HCT116 (cell line): ENCODE measurements around the gene RET. TPM values are rescaled to one million over a fixed set of nuclear protein-coding genes. Genes with fewer than 3 reads are reported as not detected.
"Not testable (repeated sequence)": the region's sequence is repeated elsewhere in the genome, so short reads cannot be mapped to it uniquely, and the experiment has no call there.

Experiments
- ATAC-seq: fragments of 200-7000 bp; cut with Tn5 transposase; 2 replicates; pipeline ENCODE4 v1.9.1; 2020; ENCODE audit warnings: mild to moderate bottlenecking, moderate library complexity
- BruUV-seq: library from RNA; stranded (reverse); fragments of 400-500 nt; replicated peaks from 2 replicates; lab custom pipeline; 2021; lab: Mats Ljungman, UMichigan
- CTCF ChIA-PET: fragments of 300-600 bp; sonication (Branson Sonifier 250); formaldehyde crosslinking; loops from one replicate; lab custom pipeline; 2021; ENCODE audit warnings: antibody characterized with exemption; lab: Charles Lee
- POLR2A ChIA-PET: fragments of 300-600, 350-600 bp; sonication (Branson Sonifier 250); formaldehyde crosslinking; loops from one replicate; lab custom pipeline; 2021; ENCODE audit warnings: antibody characterized with exemption; lab: Charles Lee
- RAD21 ChIA-PET, 2 experiments: fragments of 300-600 bp; sonication (Branson Sonifier 250); formaldehyde crosslinking; loops; one replicate each; lab custom pipeline; 2023; ENCODE audit warnings: low total read pairs in 2 of 2; ENCODE audit not compliant: uncharacterized antibody in 2 of 2, unreplicated experiment in 2 of 2, low non-redundant PET in 1 of 2; lab: Charles Lee
- DNase-seq: peaks from one replicate; pipeline ENCODE4 v3.0.0-alpha.2; 2010; ENCODE audit warnings: low read depth, low spot score
- H2AFZ ChIP-seq: fragments of 200-600 bp; shearing (Covaris generic), sonication (generic); 2 replicates; pipeline ENCODE4 v1.6.1; 2017; ENCODE audit warnings: low read depth, mixed run types, mixed read lengths, antibody characterized with exemption, low read length; ENCODE audit not compliant: poor library complexity, severe bottlenecking
- H3K27ac ChIP-seq: 2 replicates; pipeline ENCODE4 v1.5.1; 2012; ENCODE audit warnings: low read depth, low read length
- H3K27me3 ChIP-seq: fragments of 200-600 bp; sonication (generic); 2 replicates; pipeline ENCODE4 v1.6.1; 2016; ENCODE audit warnings: mixed run types, low read length, mixed read lengths; ENCODE audit not compliant: insufficient read depth
- H3K36me3 ChIP-seq, 2 experiments: fragments of 200-500 bp in 1 of 2; fragments of 200-600 bp in 1 of 2; sonication (Bioruptor generic) in 1 of 2; sonication (generic) in 1 of 2; 2 replicates each; pipeline versions ENCODE4 v1.5.1 to v1.6.1; 2014 to 2016; ENCODE audit warnings: low read length in 2 of 2, inconsistent platforms in 1 of 2, mixed read lengths in 1 of 2, mixed run types in 1 of 2; ENCODE audit not compliant: insufficient read depth in 2 of 2, control insufficient read depth in 1 of 2
- H3K4me1 ChIP-seq, 2 experiments: fragments of 200-600 bp in 1 of 2; sonication (generic) in 1 of 2; 2 replicates each; pipeline versions ENCODE4 v1.5.1 to v1.6.1; 2012 to 2017; ENCODE audit warnings: low read length in 2 of 2, inconsistent platforms in 1 of 2, mild to moderate bottlenecking in 1 of 2, mixed read lengths in 1 of 2, mixed run types in 1 of 2, moderate library complexity in 1 of 2; ENCODE audit not compliant: insufficient read depth in 2 of 2, control insufficient read depth in 1 of 2
- H3K4me2 ChIP-seq: fragments of 200-600 bp; sonication (generic); 2 replicates; pipeline ENCODE4 v1.6.1; 2017; ENCODE audit warnings: mixed run types, low read length, mixed read lengths
- H3K4me3 ChIP-seq, 2 experiments: fragments of 200-600 bp in 1 of 2; sonication (generic) in 1 of 2; replicated peaks in 1 of 2; 2 replicates each; pipeline ENCODE4 v1.5.1; 2011 to 2016; ENCODE audit warnings: low read length in 2 of 2, control low read depth in 1 of 2, low read depth in 1 of 2, mild to moderate bottlenecking in 1 of 2, mixed read lengths in 1 of 2, mixed run types in 1 of 2
- H3K79me2 ChIP-seq: fragments of 200-600 bp; sonication (generic); 2 replicates; pipeline ENCODE4 v1.6.1; 2017; ENCODE audit warnings: mild to moderate bottlenecking, mixed run types, low read length, moderate library complexity, mixed read lengths; ENCODE audit not compliant: insufficient read depth
- H3K9ac ChIP-seq: fragments of 200-600 bp; sonication (generic); 2 replicates; pipeline ENCODE4 v1.6.1; 2016; ENCODE audit warnings: low read length, mixed read lengths
- H3K9me2 ChIP-seq: fragments of 200-600 bp; sonication (generic), shearing (Covaris generic); 2 replicates; pipeline ENCODE4 v1.6.1; 2017; ENCODE audit warnings: mixed run types, mild to moderate bottlenecking, moderate library complexity; ENCODE audit not compliant: insufficient read depth
- H3K9me3 ChIP-seq, 2 experiments: fragments of 200-500 bp in 1 of 2; fragments of 200-600 bp in 1 of 2; sonication (Bioruptor generic) in 1 of 2; sonication (generic) in 1 of 2; 2 replicates each; pipeline ENCODE4 v1.6.1; 2014 to 2017; ENCODE audit warnings: low read length in 2 of 2, mixed read lengths in 2 of 2, inconsistent platforms in 1 of 2, low read depth in 1 of 2, mild to moderate bottlenecking in 1 of 2, mixed run types in 1 of 2, moderate library complexity in 1 of 2; ENCODE audit not compliant: control insufficient read depth in 1 of 2, insufficient read depth in 1 of 2
- H4K20me1 ChIP-seq: fragments of 200-600 bp; sonication (generic), shearing (Covaris generic); 2 replicates; pipeline ENCODE4 v1.6.1; 2017; ENCODE audit warnings: mixed run types, mild to moderate bottlenecking, moderate library complexity; ENCODE audit not compliant: insufficient read depth
- ATF3 ChIP-seq: IDR thresholded peaks from 2 replicates; pipeline ENCODE4 v1.6.1; 2012
- CBX3 ChIP-seq: IDR thresholded peaks from 2 replicates; pipeline ENCODE4 v1.6.1; 2012; ENCODE audit warnings: low read depth
- CEBPB ChIP-seq: IDR thresholded peaks from 2 replicates; pipeline ENCODE4 v1.6.1; 2012; ENCODE audit warnings: low read depth
- CTCF ChIP-seq, 3 experiments: fragments of 200-600 bp in 1 of 3; sonication (generic) in 1 of 3; IDR thresholded peaks in 2 of 3; conservative IDR thresholded peaks in 1 of 3; 2 replicates each; pipeline ENCODE4 v1.5.1; 2012 to 2017; ENCODE audit warnings: low read depth in 2 of 3, low read length in 2 of 3, antibody characterized with exemption in 1 of 3, borderline replicate concordance in 1 of 3, control low read depth in 1 of 3, mild to moderate bottlenecking in 1 of 3, mixed read lengths in 1 of 3, mixed run types in 1 of 3, moderate library complexity in 1 of 3; ENCODE audit not compliant: insufficient read depth in 1 of 3
- EGR1 ChIP-seq: IDR thresholded peaks from 2 replicates; pipeline ENCODE4 v1.6.1; 2012; ENCODE audit warnings: low read depth
- ELF1 ChIP-seq: IDR thresholded peaks from 2 replicates; pipeline ENCODE4 v1.6.1; 2012; ENCODE audit warnings: low read depth, borderline replicate concordance
- EZH2 ChIP-seq: fragments of 200-600 bp; sonication (generic); IDR thresholded peaks from 2 replicates; pipeline ENCODE4 v1.6.1; 2017; ENCODE audit warnings: antibody characterized with exemption, mixed run types
- EZH2phosphoT487 ChIP-seq: fragments of 200-600 bp; IDR thresholded peaks from 2 replicates; pipeline ENCODE4 v1.6.1; 2018; ENCODE audit warnings: antibody characterized with exemption, borderline replicate concordance
- FOSL1 ChIP-seq: IDR thresholded peaks from 2 replicates; pipeline ENCODE4 v1.6.1; 2012; ENCODE audit warnings: low read depth
- JUND ChIP-seq: IDR thresholded peaks from 2 replicates; pipeline ENCODE4 v1.6.1; 2012
- MAX ChIP-seq: IDR thresholded peaks from 2 replicates; pipeline ENCODE4 v1.6.1; 2012
- POLR2AphosphoS5 ChIP-seq: IDR thresholded peaks from 2 replicates; pipeline ENCODE4 v1.6.1; 2011; ENCODE audit warnings: mild to moderate bottlenecking, low read depth, low read length, moderate library complexity
- RAD21 ChIP-seq: IDR thresholded peaks from 2 replicates; pipeline ENCODE4 v1.6.1; 2012; ENCODE audit warnings: low read depth, mild to moderate bottlenecking
- SIN3A ChIP-seq: IDR thresholded peaks from 2 replicates; pipeline ENCODE4 v1.6.1; 2012; ENCODE audit warnings: low read depth
- SRF ChIP-seq: IDR thresholded peaks from 2 replicates; pipeline ENCODE4 v1.6.1; 2012; ENCODE audit warnings: low read depth
- TCF7L2 ChIP-seq: IDR thresholded peaks from 2 replicates; pipeline ENCODE4 v1.7.0; 2011; ENCODE audit warnings: borderline replicate concordance, inconsistent platforms; ENCODE audit not compliant: insufficient read depth, insufficient read length; ENCODE audit errors: extremely low read depth
- YY1 ChIP-seq: IDR thresholded peaks from 2 replicates; pipeline ENCODE4 v1.6.1; 2011; ENCODE audit warnings: low read length, low read depth, moderate library complexity, mild to moderate bottlenecking; ENCODE audit not compliant: insufficient replicate concordance; ENCODE audit errors: extremely low read depth
- ZFX ChIP-seq: fragments of 450-650 bp; IDR thresholded peaks from 2 replicates; pipeline ENCODE4 v1.6.1; 2017
- ZNF274 ChIP-seq: fragments of 200-500 bp; sonication (Bioruptor generic); IDR thresholded peaks from 2 replicates; pipeline ENCODE4 v1.6.1; 2014; ENCODE audit warnings: mild to moderate bottlenecking, low read depth, low read length, inconsistent platforms
- intact Hi-C: fragments of 100-400 bp; cut with micrococcal nuclease; formaldehyde crosslinking; loops from 2 replicates; pipeline ENCODE4 v1.10.0; 2022
- total RNA-seq: library from RNA; stranded (reverse); gene quantifications from one replicate; pipeline ENCODE4 v1.2.1, GENCODE V29; 2021; ENCODE audit not compliant: unreplicated experiment
- TF ChIP-seq, protein P1 (sequence below): IDR thresholded peaks from 2 replicates; pipeline ENCODE4 v1.6.1; 2012; ENCODE audit warnings: low read depth

RET gene
- total RNA-seq, 1 experiment from 2014 or later: 5.9 TPM

DNA sequence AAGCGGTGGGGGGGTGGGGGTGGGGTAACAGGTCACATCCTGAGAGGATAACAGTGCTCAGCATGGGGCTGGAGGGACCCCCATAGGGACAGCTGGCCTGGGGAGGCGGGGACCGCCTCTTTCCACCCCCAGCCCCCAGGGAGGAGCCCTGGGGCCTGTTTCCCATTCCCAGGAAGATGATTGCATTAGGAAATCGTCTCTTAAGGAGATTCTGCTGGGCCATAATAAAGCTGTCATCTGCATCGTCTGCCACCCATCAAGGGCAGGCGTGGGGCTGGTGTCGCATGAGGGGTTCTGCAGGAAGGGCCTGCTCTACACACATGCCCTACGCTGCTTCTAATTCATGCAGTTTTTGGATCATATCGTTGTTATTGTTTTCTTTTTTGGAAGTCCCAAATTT, 17.2 kb downstream of the RET start:
- Histone ChIP-seq H3K9me2 (no peaks in the 10 kb centered on the region), H3K4me2 (no peak overlapping the region), H4K20me1 (no peaks in the 10 kb centered on the region), H3K9ac (no peak overlapping the region), H3K9me3 (no peaks in the 10 kb centered on the region), H3K4me3 (no peak overlapping the region), H3K4me1 (no peaks in the 10 kb centered on the region), H2AFZ (no peak overlapping the region), H3K79me2 (no peaks in the 10 kb centered on the region), H3K36me3 (no peaks in the 10 kb centered on the region), H3K27me3 (no peaks in the 10 kb centered on the region), H3K27ac (no peak overlapping the region)
- intact Hi-C loops: no loop called here
- POLR2A ChIA-PET: no interaction called here
- TF ChIP-seq ELF1 (no peak), RAD21 (no peak), FOSL1 (no peak), MAX (no peak), YY1 (no peak), ATF3 (no peak), TCF7L2 (no peak), CEBPB (no peak), JUND (no peak), ZNF274 (no peak), CBX3 (no peak), EGR1 (no peak), EZH2phosphoT487 (no peak), EZH2 (no peak), CTCF (IDR thresholded peaks at IDR 0.05 in 2 of 3, conservative IDR thresholded peaks at IDR 0.05 in 1 of 3; ENCODE audit: borderline replicate concordance in 1 of 3, insufficient read depth in 1 of 3, low read depth in 2 of 3, low read length in 2 of 3) (no peak), ZFX (no peak), SRF (no peak), POLR2AphosphoS5 (no peak), SIN3A (no peak)
- TF ChIP-seq, protein P1, sequence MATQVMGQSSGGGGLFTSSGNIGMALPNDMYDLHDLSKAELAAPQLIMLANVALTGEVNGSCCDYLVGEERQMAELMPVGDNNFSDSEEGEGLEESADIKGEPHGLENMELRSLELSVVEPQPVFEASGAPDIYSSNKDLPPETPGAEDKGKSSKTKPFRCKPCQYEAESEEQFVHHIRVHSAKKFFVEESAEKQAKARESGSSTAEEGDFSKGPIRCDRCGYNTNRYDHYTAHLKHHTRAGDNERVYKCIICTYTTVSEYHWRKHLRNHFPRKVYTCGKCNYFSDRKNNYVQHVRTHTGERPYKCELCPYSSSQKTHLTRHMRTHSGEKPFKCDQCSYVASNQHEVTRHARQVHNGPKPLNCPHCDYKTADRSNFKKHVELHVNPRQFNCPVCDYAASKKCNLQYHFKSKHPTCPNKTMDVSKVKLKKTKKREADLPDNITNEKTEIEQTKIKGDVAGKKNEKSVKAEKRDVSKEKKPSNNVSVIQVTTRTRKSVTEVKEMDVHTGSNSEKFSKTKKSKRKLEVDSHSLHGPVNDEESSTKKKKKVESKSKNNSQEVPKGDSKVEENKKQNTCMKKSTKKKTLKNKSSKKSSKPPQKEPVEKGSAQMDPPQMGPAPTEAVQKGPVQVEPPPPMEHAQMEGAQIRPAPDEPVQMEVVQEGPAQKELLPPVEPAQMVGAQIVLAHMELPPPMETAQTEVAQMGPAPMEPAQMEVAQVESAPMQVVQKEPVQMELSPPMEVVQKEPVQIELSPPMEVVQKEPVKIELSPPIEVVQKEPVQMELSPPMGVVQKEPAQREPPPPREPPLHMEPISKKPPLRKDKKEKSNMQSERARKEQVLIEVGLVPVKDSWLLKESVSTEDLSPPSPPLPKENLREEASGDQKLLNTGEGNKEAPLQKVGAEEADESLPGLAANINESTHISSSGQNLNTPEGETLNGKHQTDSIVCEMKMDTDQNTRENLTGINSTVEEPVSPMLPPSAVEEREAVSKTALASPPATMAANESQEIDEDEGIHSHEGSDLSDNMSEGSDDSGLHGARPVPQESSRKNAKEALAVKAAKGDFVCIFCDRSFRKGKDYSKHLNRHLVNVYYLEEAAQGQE: no peak
- no peak for ATAC-seq
- BruUV-seq: no TSS peak
- CTCF ChIA-PET: no interaction called here
- RAD21 ChIA-PET: no interaction called here
- DNase-seq: no peak

DNA sequence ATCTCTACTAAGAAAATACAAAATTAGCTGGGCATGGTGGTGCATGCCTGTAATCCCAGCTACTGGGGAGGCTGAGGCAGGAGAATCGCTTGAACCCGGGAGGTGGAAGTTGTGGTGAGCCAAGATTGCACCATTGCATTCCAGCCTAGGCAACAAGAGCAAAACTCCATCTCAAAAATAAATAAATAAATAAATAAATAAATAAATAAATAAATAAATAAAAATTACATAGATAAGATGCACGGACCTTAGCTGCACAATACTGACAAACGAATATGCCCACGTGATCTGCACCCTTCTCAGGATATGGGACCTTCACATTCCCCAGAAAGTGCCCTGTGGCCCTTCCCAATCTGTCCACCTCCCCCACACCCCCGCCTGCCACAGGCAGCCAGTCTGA, 22.5 kb downstream of the RET start:
- H4K20me1 ChIP-seq, H3K36me3 ChIP-seq, H3K4me2 ChIP-seq, H3K9me2 ChIP-seq, BruUV-seq, H3K27me3 ChIP-seq, H2AFZ ChIP-seq, H3K79me2 ChIP-seq, DNase-seq, H3K4me3 ChIP-seq, H3K9me3 ChIP-seq, intact Hi-C loops, H3K9ac ChIP-seq, ATAC-seq, POLR2A ChIA-PET, RAD21 ChIA-PET, CTCF ChIA-PET, H3K4me1 ChIP-seq, H3K27ac ChIP-seq: not testable (repeated sequence)
